ENCODE data around the gene ZFP91.

Gene ZFP91

GRCh38 chr11:58631378-58631777 lies 52.5 kb downstream of the ZFP91 start:
- DNase-seq (ENCODE audit: low spot score) = no peak

DNA sequence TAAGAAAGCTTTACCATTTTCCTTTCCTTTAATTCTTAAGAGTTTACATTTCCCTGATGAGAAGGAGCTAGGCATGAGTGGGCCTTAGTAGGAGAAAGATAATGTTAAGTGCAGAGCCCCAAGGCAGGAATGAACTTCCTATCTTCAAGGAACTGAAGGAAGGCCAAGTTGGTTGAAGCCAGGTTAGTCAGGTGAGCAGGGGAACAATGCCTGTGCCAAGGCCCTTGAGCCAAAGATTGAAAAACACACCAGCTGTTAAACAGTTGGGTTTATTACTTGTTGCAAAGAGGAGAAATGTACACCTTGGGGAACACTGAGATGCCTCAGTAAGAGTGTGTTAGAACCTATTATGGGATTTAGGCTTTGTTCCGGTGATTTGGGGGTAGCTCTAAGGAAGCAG lies 53.6 kb downstream of the ZFP91 start:
- DNase-seq (ENCODE audit: low spot score) = no peak

DNA sequence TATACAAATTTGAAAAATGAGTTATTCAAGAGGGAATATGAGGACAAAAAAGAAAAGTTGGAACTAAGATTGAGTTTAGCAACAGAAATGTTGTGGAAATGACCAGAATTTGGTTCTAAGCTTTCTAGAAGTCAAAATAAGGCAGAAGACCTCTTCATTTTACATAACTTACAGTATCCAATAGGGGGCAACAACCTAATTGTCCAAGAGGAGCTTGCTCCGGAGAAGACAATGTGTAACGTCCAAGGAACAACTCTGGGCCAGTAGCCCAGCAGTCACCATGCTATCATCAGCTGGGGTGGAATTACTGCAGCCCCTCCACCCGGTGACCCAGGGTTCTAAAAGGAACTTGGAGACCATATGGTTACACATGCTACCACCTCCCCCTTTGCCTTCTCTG lies 57.7 kb downstream of the ZFP91 start:
- DNase-seq (ENCODE audit: low spot score) = no peak

GRCh38 chr11:58637371-58637770 lies 58.5 kb downstream of the ZFP91 start:
- DNase-seq (ENCODE audit: low spot score) = no peak

GRCh38 chr11:58639103-58639502 lies 60.2 kb downstream of the ZFP91 start:
- no peak for DNase-seq (ENCODE audit: low spot score)

GRCh38 chr11:58639669-58640068 lies 60.8 kb downstream of the ZFP91 start:
- no peak for DNase-seq (ENCODE audit: low spot score)

DNA sequence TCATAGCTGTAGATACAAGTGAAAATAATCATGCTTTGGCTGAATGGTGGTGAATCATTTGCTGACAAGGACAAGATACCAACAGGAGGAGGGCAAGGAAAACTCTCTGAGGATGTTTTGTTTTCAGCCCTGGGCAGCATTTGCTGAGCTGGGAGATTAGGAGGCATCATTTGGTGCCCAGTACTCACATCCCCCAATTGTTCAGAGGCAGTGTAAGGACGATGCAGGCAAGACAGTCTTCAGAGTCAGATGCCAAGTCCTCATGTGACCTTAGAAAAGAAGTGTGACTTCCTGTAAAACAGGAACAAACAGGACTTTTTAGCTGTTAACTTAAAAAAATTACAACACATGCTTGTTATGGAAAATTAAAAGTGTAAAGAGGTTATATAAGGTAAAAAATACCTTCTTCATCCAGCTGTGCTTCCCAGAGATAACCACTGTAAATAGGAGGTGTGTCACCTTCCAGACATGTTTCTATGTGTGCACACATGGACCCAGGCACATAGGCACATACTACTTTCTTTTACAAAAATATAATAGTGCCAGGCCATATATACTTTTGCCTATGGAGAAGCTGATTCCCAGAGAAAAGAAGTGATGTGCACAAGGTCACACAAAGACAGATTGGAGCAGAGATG lies 61.6 kb downstream of the ZFP91 start:
- no peak for DNase-seq (ENCODE audit: low spot score)

DNA sequence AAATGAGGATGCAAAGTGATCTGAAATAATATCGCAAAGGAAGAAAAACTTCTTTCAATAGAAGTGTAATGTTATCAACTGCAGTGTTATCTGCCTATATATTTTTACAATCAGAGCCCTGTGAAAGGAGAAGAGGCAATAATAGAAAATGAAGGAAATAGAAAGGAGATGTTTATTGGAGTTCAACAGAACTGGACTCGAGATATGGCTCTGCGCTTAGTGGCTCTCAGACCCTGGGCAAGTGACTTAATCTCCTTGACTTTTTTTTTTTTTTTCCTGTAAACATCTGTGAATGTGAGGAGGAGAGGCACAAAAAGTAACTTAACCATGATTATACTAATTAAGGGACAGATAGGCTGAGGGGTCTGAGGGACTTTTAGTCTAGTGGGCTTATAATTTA lies 62.5 kb downstream of the ZFP91 start:
- DNase-seq (ENCODE audit: low spot score) = no peak

DNA sequence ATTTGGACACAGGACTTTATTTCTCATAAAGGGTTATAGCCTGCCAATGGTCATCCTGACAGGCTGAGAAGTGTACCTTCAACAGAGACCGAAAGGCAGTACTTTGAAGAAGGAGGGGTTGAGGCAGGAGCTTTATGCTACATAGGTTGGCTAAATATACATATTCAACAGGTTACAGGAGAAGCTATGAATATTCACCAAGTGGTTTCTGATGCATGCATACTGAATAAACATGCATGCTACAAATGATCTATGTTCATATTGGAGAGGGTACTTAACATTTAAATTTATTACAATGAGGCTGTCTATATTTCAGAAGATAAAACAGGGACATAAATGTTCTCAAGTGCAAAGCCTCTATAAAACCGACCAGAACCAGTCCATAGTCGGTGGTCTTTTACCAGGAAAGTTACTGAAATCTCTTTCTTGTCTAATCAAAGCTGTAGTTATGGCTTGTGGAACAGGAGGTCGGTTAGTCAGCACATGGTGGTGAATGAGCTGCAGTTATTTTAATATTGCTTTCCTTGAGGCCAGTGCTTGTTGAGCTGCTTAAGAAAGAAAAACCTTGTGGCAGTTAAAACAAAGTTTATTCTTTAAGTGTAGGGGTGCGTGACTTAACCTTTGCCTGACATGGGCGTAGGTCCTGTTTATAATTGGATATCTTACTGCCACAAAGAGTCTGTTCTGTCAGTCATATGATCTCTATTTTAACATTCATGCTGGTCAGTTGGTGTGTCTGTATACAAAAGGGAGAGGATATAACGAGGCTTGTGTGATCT lies 63.1 kb downstream of the ZFP91 start:
- DNase-seq (ENCODE audit: low spot score) = no peak

- no peak for DNase-seq (ENCODE audit: low spot score)
Measured at GRCh38 chr11:58645854-58646253, 67.0 kb downstream of the ZFP91 start.

GRCh38 chr11:58647141-58647699 lies 68.4 kb downstream of the ZFP91 start:
- DNase-seq (ENCODE audit: low spot score) = no peak

DNA sequence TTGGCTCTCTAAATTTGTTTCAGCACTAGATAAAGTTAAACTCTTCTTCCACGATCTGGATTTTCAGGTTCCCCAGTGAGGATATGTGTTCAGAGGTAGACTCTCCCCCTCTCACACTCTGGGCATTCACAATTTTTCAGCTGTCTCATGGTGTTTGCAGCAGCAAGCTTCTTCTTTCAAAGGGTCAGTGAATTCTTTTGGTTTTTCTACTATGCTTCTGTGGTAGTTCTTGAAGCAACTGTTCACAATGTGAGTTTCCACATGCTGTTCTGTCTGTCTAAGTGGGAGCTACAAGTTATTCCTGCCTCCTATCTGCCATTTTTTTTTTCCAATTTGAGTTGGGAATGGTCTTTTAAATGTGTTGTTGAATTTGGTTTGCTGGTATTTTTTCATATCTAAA lies 69.0 kb downstream of the ZFP91 start:
- no peak for DNase-seq (ENCODE audit: low spot score)

DNA sequence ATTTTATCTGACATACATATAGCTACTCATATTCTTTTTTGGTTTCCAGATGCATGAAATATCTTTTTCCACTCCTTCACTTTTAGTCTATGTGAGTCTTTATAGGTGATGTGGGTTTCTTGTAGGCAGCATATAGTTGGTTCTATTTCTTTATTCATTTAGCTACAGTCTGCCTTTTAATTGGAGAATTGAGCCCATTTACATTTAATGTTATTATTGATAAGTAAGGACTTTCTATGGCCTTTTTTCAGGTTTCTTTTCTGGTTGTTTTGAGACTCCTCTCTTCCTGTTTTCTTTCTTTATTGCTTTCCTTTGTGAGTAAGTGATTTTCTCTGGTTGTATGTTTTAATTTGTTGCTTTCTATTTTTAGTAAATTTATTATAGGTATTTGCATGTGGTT lies 70.8 kb downstream of the ZFP91 start:
- no peak for DNase-seq (ENCODE audit: low spot score)

GRCh38 chr11:58650496-58650895 lies 71.6 kb downstream of the ZFP91 start:
- no peak for DNase-seq (ENCODE audit: low spot score)

- no peak for DNase-seq (ENCODE audit: low spot score)
Measured at GRCh38 chr11:58652726-58653280, 73.9 kb downstream of the ZFP91 start.

DNA sequence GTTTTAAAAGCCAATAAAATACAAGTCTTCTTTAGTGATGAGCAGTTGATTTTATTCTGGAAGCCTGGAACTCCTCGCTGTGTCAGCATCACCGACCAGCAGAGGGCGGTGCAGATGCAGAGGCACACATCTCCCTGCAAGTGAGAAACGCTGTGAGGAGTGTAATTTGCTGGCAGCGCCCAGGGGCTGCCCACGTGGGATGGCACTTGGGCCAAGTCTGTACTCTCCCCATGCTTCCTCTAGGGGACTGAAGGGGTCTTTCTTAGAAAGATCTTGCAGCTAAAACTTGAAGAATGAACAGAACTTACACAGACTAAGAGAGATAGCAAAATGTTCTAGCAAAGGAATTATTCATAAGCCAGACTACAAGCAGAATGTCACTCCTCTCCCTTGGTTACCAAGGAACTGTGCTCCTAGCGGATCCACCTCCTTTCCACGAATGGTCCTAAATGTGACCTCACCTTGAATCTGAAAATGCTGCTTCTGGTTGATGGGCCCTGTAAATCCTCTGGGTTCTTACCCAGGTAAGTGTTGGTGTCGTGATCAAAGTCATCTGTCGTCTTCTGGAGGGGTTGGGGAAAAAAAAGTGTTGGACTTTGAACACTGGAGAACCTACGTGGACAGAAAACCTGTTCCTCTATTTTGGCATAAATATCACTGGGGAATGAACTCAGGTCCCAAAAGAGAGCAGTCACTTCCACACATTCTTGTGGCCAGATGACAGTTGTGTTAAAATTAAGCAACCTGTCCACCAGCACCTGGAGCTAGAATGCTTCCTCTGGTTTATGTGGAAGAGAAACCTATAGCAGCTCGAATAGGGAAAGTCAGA lies 75.4 kb downstream of the ZFP91 start:
- peak; percentile 50 for DNase-seq (ENCODE audit: low spot score)

DNA sequence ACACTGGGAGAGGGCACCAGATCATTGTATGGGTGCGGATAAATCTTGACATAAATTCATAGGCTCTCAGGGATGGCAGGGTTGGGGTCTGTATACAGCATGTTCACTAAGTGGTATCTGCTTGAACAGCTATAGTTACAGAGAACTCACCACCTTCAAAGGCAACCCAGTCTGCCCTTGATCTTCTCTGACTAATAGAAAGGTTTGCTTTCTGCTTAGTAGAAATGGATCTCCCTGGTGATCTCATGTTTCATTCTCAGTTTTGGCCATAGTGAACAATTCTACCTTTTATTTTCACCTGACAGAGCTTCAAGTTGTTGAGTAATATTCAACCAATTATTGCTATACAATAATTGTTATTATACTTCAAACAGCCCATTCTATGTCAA lies 76.0 kb downstream of the ZFP91 start:
- no peak for DNase-seq (ENCODE audit: low spot score)

GRCh38 chr11:58656348-58656747 lies 77.5 kb downstream of the ZFP91 start:
- DNase-seq (ENCODE audit: low spot score) = no peak

DNA sequence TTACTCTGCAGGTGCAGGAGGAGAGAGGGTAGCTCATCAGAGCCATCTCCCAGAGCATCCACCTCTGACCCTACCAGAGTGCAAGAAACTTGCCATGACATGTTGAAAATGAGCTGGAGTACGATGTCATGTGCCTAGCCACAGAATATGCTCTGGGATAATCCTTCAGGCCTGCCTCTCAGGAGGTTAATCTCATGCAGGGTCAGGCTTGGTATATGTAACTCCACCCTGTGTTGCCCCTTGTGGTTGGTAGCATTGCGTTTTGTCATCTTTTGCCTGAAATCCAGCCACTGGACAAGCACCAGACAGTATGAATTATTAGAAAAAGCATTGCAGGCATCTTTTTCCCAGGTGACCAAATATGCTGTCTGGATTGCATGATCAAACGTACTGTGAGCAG lies 79.8 kb downstream of the ZFP91 start:
- no peak for DNase-seq (ENCODE audit: low spot score)

DNA sequence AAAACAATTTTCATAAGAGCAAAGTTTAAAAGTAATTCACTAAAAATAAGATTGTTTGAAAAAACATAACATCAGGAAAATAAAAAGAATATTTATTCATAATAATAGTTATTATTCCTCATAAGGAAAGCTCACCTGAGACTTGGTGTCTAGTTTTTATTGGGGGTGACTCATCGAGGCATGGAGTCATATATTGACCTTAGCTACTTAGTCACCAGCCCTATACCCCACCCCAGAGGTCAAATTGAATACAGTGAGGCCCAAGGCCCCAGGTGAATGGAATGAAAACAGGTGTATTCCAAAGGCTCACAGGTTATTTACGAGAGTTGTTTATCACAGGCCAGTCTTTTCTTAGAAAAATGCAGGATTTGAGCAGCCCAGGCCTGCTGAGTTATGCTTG lies 80.5 kb downstream of the ZFP91 start:
- DNase-seq (ENCODE audit: low spot score) = no peak

DNA sequence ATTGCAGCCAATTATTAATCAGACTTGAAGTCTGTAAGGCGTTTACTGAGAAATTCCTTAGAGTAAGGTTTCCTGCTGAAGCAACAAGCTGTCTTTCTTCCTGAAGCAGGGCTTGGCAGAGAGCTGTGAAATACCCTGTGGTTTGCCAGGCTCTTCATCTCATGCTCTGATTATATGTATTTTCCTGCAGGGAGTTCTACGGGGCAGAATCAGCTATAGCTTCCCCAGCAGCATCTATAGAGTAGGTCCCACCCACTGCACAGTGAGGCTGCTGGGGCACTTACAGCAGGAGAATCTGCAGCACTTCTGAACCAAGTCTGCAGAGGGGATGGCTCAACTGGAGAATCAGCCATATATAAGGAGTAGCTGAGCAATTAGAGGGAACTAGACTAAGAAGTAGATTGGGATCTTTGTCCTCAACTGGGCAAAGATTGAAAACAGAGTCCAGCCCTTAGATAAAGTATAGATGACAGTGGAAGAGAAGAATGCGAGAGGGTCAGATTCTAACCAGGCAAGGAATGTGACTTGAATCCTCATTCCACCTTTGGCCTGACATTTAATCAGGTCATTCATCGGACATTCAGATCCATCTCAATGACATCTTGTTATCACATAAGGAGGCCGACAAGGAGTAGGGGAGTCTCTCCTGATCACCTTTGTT lies 81.2 kb downstream of the ZFP91 start:
- no peak for DNase-seq (ENCODE audit: low spot score)
